K562 (cell line): ENCODE data around the gene GYG1. TPM values are rescaled to one million over a fixed set of nuclear protein-coding genes. Genes with fewer than 3 reads are reported as not detected.

Experiments used
- ATAC-seq: fragments of 200-7000 bp; cut with Tn5 transposase; 3 replicates; pipeline ENCODE4 v1.9.1; 2020; ENCODE audit warnings: moderate library complexity
- BruUV-seq: library from RNA; stranded (reverse); fragments of 400-500 nt; replicated peaks from 2 replicates; lab custom pipeline; 2021; lab: Mats Ljungman, UMichigan
- CTCF ChIA-PET: fragments of 300-600 bp; formaldehyde crosslinking; extraction: SDS; loops from one replicate; lab custom pipeline; 2021; ENCODE audit warnings: low intra/inter-chr PET ratio; lab: Yijun Ruan, JAX
- POLR2A ChIA-PET: fragments of 300-600, 350-650 bp; sonication (Branson Sonifier 250); formaldehyde crosslinking; extraction: SDS; loops from one replicate; lab custom pipeline; 2021; ENCODE audit warnings: antibody characterized with exemption, inconsistent platforms; lab: Yijun Ruan, JAX
- DNase-seq, 4 experiments: peaks; one replicate each; pipeline versions ENCODE4 v3.0.0 to v3.0.0-alpha.2; 2011 to 2018; ENCODE audit warnings: low spot score in 3 of 4, mixed read lengths in 3 of 4; ENCODE audit errors: extremely low read depth in 1 of 4
- FAIRE-seq: peaks from 2 replicates; lab custom pipeline; 2011; peaks lifted over from hg19 to GRCh38; lab: Jason Lieb, UNC
- H2AFZ ChIP-seq: 2 replicates; pipeline ENCODE4 v1.6.0; 2011; ENCODE audit warnings: low read depth, low read length, control low read depth, inconsistent platforms
- H3K27ac ChIP-seq: fragments of 200-600 bp; 3 replicates; pipeline ENCODE4 v1.8.0; 2011; ENCODE audit warnings: low read depth, mild to moderate bottlenecking, control low read depth, inconsistent platforms, low read length, moderate library complexity, mixed read lengths; ENCODE audit errors: extremely low read depth
- H3K27me3 ChIP-seq, 2 experiments: fragments of 300-600 bp in 1 of 2; 2 replicates in 1 of 2; 3 replicates in 1 of 2; pipeline versions ENCODE4 v1.6.0 to v1.8.0; 2011; ENCODE audit warnings: inconsistent platforms in 2 of 2, low read length in 2 of 2, mild to moderate bottlenecking in 1 of 2, mixed read lengths in 1 of 2, moderate library complexity in 1 of 2; ENCODE audit not compliant: control insufficient read depth in 2 of 2, insufficient read depth in 2 of 2
- H3K36me3 ChIP-seq: fragments of 300-600 bp; 3 replicates; pipeline ENCODE4 v1.8.0; 2011; ENCODE audit warnings: mild to moderate bottlenecking, low read length, inconsistent platforms; ENCODE audit not compliant: control insufficient read depth, insufficient read depth
- H3K4me1 ChIP-seq, 2 experiments: fragments of 200-600 bp in 1 of 2; replicated peaks in 1 of 2; 2 replicates in 1 of 2; 3 replicates in 1 of 2; pipeline versions ENCODE4 v1.5.1 to v1.8.0; 2011; ENCODE audit warnings: inconsistent platforms in 2 of 2, low read length in 2 of 2, mild to moderate bottlenecking in 1 of 2, mixed read lengths in 1 of 2, moderate library complexity in 1 of 2; ENCODE audit not compliant: control insufficient read depth in 2 of 2, insufficient read depth in 2 of 2
- H3K4me2 ChIP-seq: 2 replicates; pipeline ENCODE4 v1.6.1; 2011; ENCODE audit warnings: low read length, control low read depth, inconsistent platforms, mixed read lengths; ENCODE audit not compliant: insufficient read depth
- H3K4me3 ChIP-seq: fragments of 200-600 bp; sonication (generic), shearing (Covaris generic); 2 replicates; pipeline ENCODE4 v1.5.1; 2016; ENCODE audit warnings: control low read depth, inconsistent platforms
- H3K79me2 ChIP-seq: fragments of 200-600 bp; 3 replicates; pipeline ENCODE4 v1.8.0; 2011; ENCODE audit warnings: low read length, inconsistent platforms; ENCODE audit not compliant: control insufficient read depth, insufficient read depth
- H3K9ac ChIP-seq, 2 experiments: 2 replicates each; pipeline versions ENCODE4 v1.6.0 to v1.6.1; 2011; ENCODE audit warnings: low read depth in 2 of 2, low read length in 2 of 2, control low read depth in 1 of 2, inconsistent platforms in 1 of 2, mild to moderate bottlenecking in 1 of 2, mixed read lengths in 1 of 2; ENCODE audit not compliant: insufficient read depth in 1 of 2
- H3K9me1 ChIP-seq: one replicate; pipeline ENCODE4 v1.6.0; 2011; ENCODE audit warnings: inconsistent platforms, mild to moderate bottlenecking, low read length, moderate library complexity; ENCODE audit not compliant: control insufficient read depth, insufficient read depth
- H3K9me3 ChIP-seq: replicated peaks from 2 replicates; pipeline ENCODE4 v1.5.1; 2011; ENCODE audit warnings: low read depth, low read length, inconsistent platforms; ENCODE audit not compliant: control insufficient read depth, insufficient read depth
- H4K20me1 ChIP-seq: replicated peaks from 2 replicates; pipeline ENCODE4 v1.6.1; 2011; ENCODE audit warnings: low read length, inconsistent platforms, mixed read lengths; ENCODE audit not compliant: control insufficient read depth, insufficient read depth
- BCOR ChIP-seq: fragments of 450-650 bp; IDR thresholded peaks from 2 replicates; pipeline ENCODE4 v1.6.1; 2016
- FUS ChIP-seq: fragments of 200-400 bp; formaldehyde crosslinking; optimal IDR thresholded peaks from 2 replicates; pipeline ENCODE3; 2017; ENCODE audit warnings: low read depth, low read length
- HMG20A ChIP-seq: fragments of 450-650 bp; formaldehyde crosslinking; conservative IDR thresholded peaks from 2 replicates; pipeline ENCODE4 v1.4.0; 2020; ENCODE audit warnings: mild to moderate bottlenecking, mixed read lengths
- ILK ChIP-seq: fragments of 450-650 bp; IDR thresholded peaks from 2 replicates; pipeline ENCODE4 v1.6.1; 2016; ENCODE audit warnings: missing genetic modification characterization, low read depth, mild to moderate bottlenecking, missing compliant biosample characterization, moderate library complexity, borderline replicate concordance
- MEF2D ChIP-seq: conservative IDR thresholded peaks from 2 replicates; pipeline ENCODE4 v1.6.1; 2016; ENCODE audit warnings: low read depth, missing genetic modification characterization, missing compliant biosample characterization
- NR2C1 ChIP-seq, 2 experiments: fragments of 450-650 bp; IDR thresholded peaks; 2 replicates each; pipeline ENCODE4 v1.6.1; 2017; ENCODE audit warnings: mild to moderate bottlenecking in 2 of 2, antibody characterized with exemption in 1 of 2, inconsistent platforms in 1 of 2, missing compliant biosample characterization in 1 of 2, missing genetic modification characterization in 1 of 2
- RBM17 ChIP-seq: fragments of 200-400 bp; formaldehyde crosslinking; IDR thresholded peaks from 2 replicates; pipeline ENCODE4 v1.6.1; 2017; ENCODE audit warnings: low read depth, mild to moderate bottlenecking, low read length, borderline replicate concordance
- ZC3H4 ChIP-seq: sonication (generic); formaldehyde crosslinking; IDR thresholded peaks from 2 replicates; pipeline ENCODE4 v1.9.0; 2021; ENCODE audit warnings: missing genetic modification reagents, borderline replicate concordance
- WGBS: fragments of 100-300 bp; shearing (Covaris generic); methylation state at CpG from one replicate; pipeline ENCODE4 v1.1.6; 2016; ENCODE audit warnings: low coverage, mixed read lengths; ENCODE audit not compliant: insufficient coverage; ENCODE audit errors: missing lambda C conversion rate; 5-methylcytosine and 5-hydroxymethylcytosine counted together
- in situ Hi-C: fragments of 300-500 bp; cut with MboI; formaldehyde crosslinking; loops from 4 replicates; pipeline ENCODE4 v1.15.0; 2018; ENCODE audit warnings: inconsistent platforms, mixed read lengths
- intact Hi-C: fragments of 100-400 bp; cut with micrococcal nuclease; formaldehyde crosslinking; loops from 2 replicates; pipeline ENCODE4 v1.14.2; 2022
- polyA plus RNA-seq, 8 experiments: library from polyadenylated mRNA; depleted of rRNA in 4 of 8; stranded (reverse) in 5 of 8; unstranded in 3 of 8; fragments of >200 nt; fragmentation: Nextera tagmentation in 2 of 8; fragmentation: Illumina TruSeq in 1 of 8; extraction: Ambion mirVana in 2 of 8; extraction: Trizol in 1 of 8; gene quantifications; 2 replicates each; pipeline versions ENCODE4 v1.2.1 to v1.2.3, GENCODE V29; 2011 to 2014; ENCODE audit warnings: inconsistent platforms in 1 of 8, missing spikeins in 1 of 8
- total RNA-seq, 7 experiments: library from RNA; depleted of rRNA in 6 of 7; stranded (reverse); fragments of >200 nt in 6 of 7; fragmentation: Illumina TruSeq in 2 of 7; extraction: Trizol in 2 of 7; gene quantifications; 2 replicates each; pipeline versions ENCODE4 v1.2.1 to v1.2.3, GENCODE V29; 2011 to 2021; ENCODE audit warnings: low replicate concordance in 1 of 7

GYG1 gene
- total and polyA plus RNA-seq, 9 of the 15 experiments (the other 6 are each of a cell fraction or from before 2014, with no cell fraction given), result 14.6 to 38.4 (median 24.6) TPM

DNA sequence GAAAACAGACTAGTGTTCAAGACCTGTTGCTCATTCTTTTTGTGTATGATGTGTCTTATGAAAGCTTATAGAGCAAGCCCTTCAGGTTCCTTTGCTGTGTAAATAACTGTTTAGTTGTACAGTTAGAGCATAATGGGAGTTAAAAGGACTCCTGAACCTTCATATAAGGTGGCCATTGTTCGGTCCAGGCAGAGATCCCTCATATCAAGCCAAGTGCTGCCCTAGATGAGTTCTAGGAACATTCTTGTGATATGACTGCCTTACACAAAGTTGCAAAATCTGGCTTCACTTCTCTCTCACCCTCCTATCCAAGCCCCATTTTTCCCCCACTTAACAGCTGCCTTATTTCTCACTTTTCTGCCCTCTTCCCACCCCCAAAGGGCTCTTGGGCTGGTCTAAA lies 26.9 kb downstream of the GYG1 start:
- ChIA-PET CTCF (no interaction called here), POLR2A (interaction anchor here (1.2 kb wide), 1 partner anchor 11 kb away, joined by 3 read pairs; no protein-coding TSS in a partner anchor)
- FAIRE-seq (no peak), ATAC-seq (no peak), DNase-seq (no peak)
- Histone ChIP-seq H3K27me3 (no peaks in the 10 kb centered on the region), H3K4me1 (no peaks in the 10 kb centered on the region; a peak in 1 of 5 replicates), H3K4me3 (no peak overlapping the region), H3K9me3 (no peaks in the 10 kb centered on the region), H3K79me2 (no peaks in the 10 kb centered on the region), H3K4me2 (no peak overlapping the region), H3K9me1 (no peaks in the 10 kb centered on the region), H3K27ac (no peak overlapping the region), H3K36me3 (peaks cover 7% of the 10 kb centered on the region; the same call in 1 of the 3 replicates), H3K9ac (no peak overlapping the region), H4K20me1 (no peaks in the 10 kb centered on the region), H2AFZ (no peak overlapping the region)
- WGBS, result 91% methylated on average over 1 of the region's 1 CpG
- intact Hi-C loops, result no loop called here
- in situ Hi-C loops, result no loop called here
- TF ChIP-seq ZC3H4 (no peak), FUS (no peak), ILK (no peak), HMG20A (no peak), BCOR (no peak), NR2C1 (IDR thresholded peaks at IDR 0.05) (no peak), NR2C1 (tag; IDR thresholded peaks at IDR 0.05) (no peak), MEF2D (tag) (no peak), RBM17 (no peak)
- BruUV-seq, result no TSS peak
